ENCODE measurements around the gene TAAR2.
"Not testable (repeated sequence)": the region's sequence is repeated elsewhere in the genome, so short reads cannot be mapped to it uniquely, and the experiment has no call there.

The TAAR2 gene, protein sequence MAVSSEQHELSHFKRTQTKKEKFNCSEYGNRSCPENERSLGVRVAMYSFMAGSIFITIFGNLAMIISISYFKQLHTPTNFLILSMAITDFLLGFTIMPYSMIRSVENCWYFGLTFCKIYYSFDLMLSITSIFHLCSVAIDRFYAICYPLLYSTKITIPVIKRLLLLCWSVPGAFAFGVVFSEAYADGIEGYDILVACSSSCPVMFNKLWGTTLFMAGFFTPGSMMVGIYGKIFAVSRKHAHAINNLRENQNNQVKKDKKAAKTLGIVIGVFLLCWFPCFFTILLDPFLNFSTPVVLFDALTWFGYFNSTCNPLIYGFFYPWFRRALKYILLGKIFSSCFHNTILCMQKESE

DNA sequence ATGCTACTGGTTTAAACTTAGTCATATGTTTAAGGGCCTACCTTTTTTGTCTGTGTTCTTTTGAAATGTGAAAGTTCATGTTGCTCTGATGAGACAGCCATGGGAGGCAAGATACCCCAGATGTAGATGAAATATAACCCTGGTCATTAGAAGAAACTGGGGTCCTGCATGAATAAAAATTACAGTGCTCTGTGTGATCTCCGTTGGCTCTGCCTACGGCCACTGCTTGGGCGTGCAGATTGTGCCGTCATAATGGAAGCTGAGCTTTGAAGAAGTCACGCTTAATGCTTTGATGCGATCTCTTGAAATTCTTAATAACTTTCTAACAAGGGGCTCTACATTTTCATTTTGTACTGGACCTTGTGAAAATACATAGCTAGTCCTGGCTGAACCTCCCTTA, at the start of gene TAAR2:
Gene TAAR2, minus strand, starts transcription at position 101 of the 400 bp plus-strand sequence. Its CDS starts 0 bp downstream, at position 101.
- no peak within 1 kb of the TSS for H3K4me3 ChIP-seq (ENCODE audit: low read depth, low read length)

DNA sequence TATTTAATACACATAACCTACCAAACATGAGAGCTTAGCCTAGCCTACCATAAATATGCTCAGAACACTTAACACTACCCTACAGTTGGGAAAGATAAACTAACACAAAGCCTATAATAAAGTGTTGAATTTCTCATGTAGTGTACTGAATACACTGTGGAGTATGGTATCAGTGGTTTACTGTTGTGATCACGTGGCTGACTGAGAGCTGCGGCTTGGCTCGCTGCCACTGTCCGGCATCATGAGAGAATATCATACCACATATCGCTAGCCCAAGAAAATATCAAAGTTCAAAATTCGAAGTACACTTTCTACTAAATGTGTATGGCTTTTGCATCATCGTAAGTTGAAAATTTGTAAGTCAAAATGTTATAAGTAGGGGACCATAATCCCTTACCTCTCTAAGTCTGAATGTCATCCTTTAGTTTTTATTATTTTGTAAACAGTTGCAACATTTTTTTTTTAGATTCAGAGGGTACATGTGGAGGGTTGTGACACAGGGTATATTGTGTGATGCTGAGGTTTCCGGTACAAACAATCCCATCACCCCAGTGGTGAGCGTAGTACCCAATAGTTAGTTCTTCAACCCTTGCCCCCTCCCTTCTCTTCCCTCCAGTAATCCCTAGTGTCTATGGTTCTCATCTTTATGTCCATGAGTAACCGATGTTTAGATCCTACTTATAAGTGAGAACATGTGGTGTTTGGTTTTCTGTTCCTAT, 49.5 kb upstream of the TAAR2 start:
- H3K4me3 ChIP-seq (ENCODE audit: low read depth, low read length): no peak overlapping the region

DNA sequence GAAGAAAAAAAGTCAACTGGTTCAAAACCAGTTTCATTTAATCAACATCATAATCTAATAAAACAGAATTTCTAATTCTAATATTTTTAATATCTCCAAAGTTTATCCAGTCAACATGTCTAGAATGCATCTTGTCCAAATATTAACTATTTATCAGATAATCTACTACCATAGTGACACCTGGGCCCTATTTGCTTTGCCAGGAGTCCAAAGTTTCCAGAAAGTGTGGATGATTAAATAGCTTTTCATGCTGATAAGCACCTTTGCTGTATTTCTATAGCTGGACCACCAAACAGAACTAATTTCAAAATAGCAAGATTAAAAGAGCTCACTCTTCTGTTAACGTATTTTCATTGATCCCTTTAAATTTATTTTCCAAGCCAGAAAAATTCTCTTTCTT, 47.2 kb upstream of the TAAR2 start:
- no peak overlapping the region for H3K4me3 ChIP-seq (ENCODE audit: low read depth, low read length)

DNA sequence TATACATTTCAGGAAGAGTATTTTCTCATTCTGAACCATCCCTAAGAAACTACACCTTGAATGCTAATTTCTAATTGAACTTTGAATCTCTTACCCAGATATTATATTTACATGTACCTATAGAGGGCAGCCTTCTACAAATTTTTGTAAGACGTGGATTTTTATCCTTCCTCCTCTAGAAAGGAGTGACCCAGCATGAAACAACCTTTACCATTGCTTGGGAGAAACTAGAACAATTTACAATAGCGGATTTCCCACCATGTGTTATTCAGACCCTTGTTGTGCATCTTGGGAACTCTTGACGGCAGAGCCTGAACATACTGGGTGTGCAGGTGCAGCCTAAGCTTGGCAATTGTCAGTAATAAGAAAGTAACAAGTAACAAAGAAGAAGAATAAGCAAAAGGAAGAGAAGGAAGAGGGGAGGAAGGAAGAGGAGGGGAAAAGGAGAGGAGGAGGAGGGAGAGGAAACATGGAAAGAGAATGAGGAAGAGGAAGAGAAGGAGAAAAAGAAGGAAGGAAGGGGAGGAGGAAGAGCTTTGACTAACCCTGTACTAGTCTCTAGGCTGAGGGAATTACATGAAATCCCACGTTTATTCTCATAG, 45.7 kb upstream of the TAAR2 start:
- H3K4me3 ChIP-seq (ENCODE audit: low read depth, low read length): no peak overlapping the region

DNA sequence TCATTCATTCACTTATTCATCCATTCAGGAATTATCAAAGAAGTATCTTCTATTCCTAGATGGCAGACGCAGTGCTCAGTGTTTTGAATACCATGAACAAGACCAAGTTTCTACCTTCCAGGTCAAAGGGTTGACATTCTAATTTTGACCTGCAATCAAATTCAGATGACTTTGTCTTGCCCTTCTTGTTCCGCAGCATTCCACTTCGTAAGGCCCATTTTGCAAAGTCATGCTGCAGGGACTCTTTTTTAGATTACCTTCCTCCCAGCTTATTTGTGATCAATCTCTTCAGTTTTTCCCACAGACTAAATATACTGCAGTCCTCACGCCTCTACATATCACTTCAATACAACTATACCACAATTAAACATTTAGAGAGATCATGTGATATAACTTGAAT, 42.0 kb upstream of the TAAR2 start:
- no peak overlapping the region for H3K4me3 ChIP-seq (ENCODE audit: low read depth, low read length)

DNA sequence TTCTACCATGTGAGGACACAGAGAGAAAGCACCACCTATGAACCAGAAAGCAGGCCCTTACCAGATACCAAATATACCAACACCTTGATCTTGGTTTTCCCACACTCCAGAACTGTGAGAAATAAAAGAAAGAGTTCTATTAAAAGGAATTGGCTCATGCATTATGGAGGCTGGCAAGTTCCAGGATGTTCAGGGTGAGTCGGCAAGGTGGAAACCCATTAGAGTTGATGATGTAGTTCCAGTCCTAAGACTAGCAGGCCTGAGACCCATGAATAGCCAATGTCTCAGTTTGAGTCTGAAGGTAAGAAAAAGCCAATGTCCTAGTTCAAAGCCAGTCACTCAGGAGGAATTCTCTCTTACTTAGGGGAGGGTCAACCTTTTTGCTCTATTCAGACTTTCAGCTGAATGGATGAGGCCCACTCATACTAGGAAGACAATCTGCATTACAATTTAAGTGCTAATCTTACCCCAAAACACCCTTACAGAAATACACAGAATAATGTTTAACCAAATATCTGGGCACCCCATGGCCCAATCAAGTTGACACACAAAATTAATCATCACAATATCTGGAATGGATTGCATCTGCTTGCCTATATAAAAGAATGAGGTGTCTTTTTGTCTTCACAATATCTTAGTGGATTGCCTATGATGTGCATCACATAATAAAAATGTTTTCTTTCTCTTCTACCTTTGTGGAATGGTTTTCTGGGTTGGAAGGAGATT, 40.4 kb upstream of the TAAR2 start:
- no peak overlapping the region for H3K4me3 ChIP-seq (ENCODE audit: low read depth, low read length)

DNA sequence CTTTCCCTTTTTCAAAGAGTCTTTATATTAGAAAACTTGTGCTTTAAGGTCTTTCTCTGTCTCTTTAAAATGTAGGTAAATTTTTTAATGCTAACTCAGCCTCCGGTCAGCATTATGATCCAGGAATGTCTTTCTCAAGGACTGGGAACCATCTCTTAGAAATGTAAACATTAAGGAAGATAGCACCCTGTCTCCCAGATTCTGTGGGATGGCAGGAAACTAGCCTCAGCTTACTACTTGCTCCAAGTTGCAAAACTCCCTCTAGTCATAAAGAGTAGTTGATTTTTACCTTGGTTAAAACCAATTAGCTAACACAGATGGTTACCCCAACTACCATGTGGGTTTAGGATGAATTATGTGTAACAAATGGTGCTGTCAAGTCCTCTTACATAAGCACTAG, 39.6 kb upstream of the TAAR2 start:
- no peak overlapping the region for H3K4me3 ChIP-seq (ENCODE audit: low read depth, low read length)

DNA sequence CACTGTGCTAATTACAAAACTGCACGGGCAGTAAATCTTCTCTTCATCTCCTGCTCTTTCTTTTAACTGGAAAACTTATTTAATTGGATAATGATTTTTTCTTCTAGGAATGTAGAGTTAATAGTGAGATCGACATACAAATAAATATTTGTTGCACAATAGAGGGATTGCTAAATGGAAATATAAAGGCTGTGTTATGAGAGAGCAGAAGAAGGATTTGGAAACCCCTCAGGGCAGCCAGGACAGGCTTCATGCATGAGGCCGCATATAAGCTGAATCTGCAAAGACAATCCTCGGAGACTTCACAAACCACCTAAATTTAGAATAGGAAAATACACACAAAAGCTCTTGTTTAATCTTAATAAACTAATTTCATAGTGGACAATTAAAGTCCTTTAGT, 37.8 kb upstream of the TAAR2 start:
- H3K4me3 ChIP-seq (ENCODE audit: low read depth, low read length): no peak overlapping the region

DNA sequence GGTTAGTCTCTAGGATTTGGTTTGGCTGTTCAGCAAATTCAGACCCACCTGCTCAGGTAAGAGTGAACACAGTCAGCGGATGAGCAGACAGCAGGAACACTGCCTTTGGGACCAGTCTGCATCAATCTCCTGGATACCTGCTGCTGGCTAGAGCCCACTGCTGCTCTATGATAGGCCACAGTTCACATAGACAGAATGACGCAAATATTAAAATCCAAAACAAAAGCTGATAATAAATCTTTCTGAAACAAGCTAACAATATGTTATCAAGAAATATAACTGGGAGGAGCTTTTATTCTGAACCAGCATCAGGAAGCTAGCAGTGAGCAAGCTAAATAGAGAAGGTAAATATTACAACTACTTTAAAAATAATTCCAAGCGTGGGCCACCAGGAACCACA, 35.0 kb upstream of the TAAR2 start, which contains the start of gene TAAR1:
Gene TAAR1, minus strand, starts transcription at position 101 of the 400 bp plus-strand sequence. CDS start 13,179 bp downstream, outside the sequence.
- no peak within 1 kb of the TSS for H3K4me3 ChIP-seq (ENCODE audit: low read depth, low read length)

DNA sequence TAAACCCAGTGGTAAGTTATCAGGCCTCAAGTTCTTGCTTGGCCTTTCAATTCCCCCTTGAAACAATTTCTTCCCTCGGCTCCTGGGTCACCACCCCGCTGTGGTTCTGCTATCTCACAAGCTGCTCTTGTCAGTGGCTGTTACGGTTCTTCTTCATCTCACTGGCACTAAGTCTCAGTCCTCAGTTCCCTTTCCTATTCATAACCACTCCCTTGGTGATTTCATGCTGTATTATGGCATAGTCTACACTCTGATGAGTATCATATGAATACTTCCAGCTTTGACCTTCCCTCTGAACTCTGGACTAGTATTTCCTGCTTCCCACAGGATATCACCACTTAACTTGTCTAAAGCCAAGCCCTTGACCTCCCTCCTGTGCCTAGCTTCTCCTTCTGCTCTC, 27.0 kb upstream of the TAAR2 start:
- no peak overlapping the region for H3K4me3 ChIP-seq (ENCODE audit: low read depth, low read length)

DNA sequence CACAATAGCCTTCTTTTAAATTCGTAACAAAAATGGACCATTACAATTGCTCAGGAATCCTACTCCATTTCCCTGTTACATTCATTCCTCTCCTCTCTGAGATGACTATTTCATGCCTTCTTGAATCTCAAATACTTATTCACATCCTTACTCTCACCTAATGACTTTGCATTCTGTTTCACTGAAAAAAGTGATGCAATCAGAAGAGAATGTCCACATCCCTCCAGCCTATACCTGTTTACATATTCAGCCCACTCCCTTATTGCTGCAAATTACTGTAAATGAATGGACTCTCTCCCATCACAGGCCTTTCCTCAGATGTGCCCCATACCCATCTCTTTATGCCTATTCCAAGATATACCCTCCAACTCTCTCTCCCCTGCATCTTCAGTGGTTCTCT, 26.4 kb upstream of the TAAR2 start:
- no peak overlapping the region for H3K4me3 ChIP-seq (ENCODE audit: low read depth, low read length)

DNA sequence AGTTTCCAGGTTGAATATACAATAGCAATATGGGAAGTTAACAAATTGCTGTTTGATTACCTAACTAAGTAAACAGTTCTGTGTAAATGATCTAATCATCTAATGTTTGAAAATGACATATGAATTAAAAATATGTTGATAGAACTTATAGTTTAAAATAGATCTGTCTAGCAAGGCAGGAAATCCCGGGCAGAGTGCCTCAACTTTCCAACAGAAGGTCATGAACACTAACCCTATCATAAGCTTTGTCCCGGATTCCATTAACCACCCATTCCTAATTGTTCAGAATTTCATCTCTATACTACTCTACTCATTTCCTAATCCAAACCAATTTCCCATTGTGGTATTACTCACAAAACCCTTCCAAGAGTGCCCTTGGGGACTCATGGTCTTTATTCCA, 24.8 kb upstream of the TAAR2 start:
- no peak overlapping the region for H3K4me3 ChIP-seq (ENCODE audit: low read depth, low read length)

DNA sequence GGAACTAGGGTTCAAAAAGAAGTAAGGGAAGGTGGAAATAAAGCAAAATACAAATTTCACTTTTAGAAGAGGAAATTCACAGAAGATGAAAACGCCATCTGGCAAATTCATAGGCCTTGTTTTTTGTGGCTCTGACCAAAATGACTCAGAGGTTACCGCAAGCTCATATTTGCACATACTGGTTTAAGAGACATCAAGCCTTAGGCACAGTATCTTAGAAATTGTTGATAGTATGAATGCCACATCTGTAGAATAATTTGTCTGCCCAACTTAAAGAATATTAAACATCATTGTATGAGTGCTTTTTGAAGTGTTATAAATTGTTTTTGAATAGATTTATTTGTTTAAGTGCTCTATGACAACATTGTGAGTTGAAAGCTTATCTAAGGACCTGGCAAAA, 24.3 kb upstream of the TAAR2 start:
- no peak overlapping the region for H3K4me3 ChIP-seq (ENCODE audit: low read depth, low read length)

DNA sequence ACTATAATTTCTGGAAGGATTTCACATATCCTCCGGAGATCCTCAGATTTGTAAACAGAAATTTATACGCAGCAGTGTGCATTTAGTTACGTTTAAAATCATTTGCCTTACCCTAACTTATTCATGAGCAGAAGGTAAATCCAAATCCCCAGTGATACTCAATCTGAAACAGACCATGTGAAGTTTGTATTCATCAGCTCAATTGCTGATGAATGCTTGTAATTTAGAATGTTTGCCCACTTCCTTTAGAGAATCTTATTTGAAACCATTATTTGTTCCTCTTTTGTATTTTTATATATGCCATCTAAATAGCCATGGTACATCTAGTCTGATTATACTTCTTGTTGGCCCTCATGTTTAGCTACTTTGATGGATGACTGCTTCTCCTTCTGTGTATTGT, 19.5 kb upstream of the TAAR2 start:
- H3K4me3 ChIP-seq (ENCODE audit: low read depth, low read length): no peak overlapping the region

DNA sequence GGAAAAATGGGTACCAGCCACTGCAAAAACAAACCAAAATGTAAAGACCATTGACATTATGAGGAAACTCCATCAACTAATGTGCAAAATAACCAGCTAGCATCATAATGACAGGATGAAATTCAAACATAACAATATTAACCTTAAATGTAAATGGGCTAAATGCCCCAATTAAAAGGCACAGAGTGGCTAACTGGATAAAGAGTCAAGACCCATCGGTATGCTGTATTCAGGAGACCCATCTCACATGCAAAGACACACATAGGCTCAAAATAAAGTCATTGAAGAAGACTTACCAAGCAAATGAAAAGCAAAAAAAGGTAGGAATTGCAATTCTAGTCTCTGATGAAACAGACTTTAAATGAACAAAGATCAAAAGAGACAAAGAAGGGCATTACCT, 13.1 kb upstream of the TAAR2 start:
- not testable (repeated sequence) for H3K4me3 ChIP-seq (ENCODE audit: low read depth, low read length)

DNA sequence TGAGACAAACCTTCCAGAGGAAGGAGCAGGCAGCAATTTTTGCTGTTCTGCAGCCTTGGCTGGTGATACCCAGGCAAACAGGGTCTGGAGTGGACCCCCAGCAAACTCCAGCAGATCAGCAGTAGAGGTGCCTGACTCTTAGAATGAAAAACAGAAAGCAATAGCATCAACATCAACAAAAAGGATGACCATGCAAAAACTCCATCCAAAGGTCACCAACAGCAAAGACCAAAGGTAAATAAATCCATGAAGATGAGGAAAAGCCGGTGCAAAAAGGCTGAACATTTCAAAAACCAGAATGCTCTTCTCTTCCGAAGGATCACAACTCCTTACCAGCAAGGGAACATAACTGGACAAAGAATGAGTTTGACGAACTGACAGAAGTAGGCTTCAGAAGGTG, 11.8 kb upstream of the TAAR2 start:
- not testable (repeated sequence) for H3K4me3 ChIP-seq (ENCODE audit: low read depth, low read length)

DNA sequence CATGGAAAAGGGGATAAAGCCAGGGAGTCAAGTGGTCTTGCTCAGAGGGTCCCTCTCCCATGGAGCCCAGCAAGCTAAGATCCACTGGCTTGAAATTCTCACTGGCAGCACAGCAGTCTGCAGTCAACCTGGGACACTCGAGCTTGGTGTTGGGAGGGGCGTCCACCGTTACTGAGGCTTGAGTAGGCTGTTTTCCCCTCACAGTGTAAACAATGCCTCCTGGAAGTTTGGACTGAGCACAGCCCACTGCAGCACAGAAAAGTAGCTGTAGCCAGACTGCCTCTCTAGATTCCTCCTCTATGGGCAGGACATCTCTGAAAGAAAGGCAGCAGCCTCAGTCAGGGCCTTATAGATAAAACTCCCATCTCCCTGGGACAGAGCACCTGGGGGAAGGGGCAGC, 11.2 kb upstream of the TAAR2 start:
- H3K4me3 ChIP-seq (ENCODE audit: low read depth, low read length): not testable (repeated sequence)

DNA sequence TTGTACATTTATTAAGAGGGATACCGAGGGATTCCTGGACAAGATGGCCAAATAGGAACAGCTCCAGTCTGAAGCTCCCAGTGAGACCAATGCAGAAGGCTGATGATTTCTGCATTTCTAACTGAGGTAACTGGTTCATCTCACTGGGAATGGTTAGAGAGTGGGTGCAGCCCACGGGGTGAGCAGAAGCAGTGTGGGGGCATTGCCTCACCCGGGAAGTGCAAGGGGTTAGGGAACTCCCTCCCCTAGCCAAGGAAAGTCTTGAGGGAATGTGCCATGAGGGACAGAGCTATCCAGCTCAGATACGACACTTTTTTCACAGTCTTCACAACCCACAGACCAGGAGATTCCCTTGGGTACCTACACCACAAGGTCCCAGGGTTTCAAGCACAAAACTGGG, 10.7 kb upstream of the TAAR2 start:
- no peak overlapping the region for H3K4me3 ChIP-seq (ENCODE audit: low read depth, low read length)

DNA sequence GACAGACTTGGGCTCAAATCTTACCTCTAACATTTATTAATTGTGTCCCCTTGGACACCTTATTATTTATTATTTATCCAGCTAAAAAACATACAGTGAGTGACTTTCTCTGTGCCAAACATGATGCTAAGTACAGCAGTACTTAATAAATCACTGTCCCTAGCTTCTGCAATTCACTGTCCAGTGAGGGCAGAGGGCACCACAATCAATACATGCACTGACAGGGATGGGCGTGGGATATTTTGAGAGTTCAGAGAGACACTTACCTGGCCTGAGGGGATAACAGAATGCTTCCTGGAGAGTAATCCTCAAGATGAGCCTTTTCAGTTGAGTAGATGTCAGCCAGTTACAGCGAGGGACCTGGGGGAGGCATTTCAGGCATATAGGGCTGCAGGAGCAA, 9.3 kb upstream of the TAAR2 start:
- H3K4me3 ChIP-seq (ENCODE audit: low read depth, low read length): no peak overlapping the region

DNA sequence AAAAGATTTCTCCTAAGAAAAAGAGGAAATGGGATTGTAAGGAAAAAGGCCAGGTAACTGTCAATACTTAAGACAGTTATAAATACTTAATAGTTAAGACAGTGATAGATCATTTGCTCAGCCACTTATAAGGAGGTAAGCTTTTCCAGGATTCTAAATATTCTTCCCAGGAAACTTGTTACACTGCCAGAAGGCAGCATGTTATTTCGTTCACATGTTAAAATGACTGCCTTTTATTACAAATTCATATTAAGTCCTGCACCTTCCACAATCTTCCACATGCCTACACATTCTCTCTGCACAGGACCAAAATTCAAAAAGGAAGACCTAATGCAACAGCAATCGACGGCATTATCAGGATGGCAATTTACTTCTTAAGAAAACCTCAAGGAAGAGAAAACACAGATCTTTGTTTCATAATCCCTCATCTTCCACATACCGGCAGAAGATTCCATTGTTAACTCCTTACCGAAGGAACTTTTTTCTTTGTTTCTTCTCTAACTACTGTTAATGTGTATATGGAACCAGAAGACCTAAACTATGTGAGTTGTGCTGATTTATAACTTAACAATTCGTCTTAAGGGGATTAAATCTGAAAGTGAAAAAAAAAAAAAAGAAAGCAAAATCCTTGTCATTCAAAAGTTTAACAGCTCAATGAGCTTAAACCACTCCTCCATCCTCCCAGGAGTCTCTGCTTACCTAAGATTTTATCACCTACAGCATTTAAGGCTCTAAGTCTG, 799 bp downstream of the TAAR2 start:
- no peak overlapping the region for H3K4me3 ChIP-seq (ENCODE audit: low read depth, low read length)

DNA sequence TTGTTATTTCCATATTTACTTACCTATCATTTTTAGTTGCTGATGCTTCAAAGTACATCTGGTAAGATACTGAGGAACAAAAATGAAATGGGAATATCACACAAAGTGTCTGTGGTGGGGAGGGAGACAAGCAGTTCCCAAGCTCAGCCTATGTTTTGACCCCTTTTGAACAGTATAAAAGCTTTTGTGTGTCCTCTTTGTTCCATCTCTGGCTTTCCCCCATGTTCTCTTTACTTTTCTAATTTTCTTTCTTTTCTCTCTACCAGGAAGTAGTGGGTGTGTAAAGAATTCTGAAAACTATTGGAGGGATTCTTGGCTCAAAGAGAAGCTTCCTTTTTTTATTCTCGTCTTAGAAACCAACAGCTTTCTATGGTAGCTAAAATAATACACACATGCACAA, 7.4 kb downstream of the TAAR2 start:
- H3K4me3 ChIP-seq (ENCODE audit: low read depth, low read length): no peak overlapping the region
